ENCODE measurements around the gene TRIOBP.
A peak's percentile ranks its signal among the peaks of the same experiment; 100 is the strongest.

The TRIOBP gene

DNA sequence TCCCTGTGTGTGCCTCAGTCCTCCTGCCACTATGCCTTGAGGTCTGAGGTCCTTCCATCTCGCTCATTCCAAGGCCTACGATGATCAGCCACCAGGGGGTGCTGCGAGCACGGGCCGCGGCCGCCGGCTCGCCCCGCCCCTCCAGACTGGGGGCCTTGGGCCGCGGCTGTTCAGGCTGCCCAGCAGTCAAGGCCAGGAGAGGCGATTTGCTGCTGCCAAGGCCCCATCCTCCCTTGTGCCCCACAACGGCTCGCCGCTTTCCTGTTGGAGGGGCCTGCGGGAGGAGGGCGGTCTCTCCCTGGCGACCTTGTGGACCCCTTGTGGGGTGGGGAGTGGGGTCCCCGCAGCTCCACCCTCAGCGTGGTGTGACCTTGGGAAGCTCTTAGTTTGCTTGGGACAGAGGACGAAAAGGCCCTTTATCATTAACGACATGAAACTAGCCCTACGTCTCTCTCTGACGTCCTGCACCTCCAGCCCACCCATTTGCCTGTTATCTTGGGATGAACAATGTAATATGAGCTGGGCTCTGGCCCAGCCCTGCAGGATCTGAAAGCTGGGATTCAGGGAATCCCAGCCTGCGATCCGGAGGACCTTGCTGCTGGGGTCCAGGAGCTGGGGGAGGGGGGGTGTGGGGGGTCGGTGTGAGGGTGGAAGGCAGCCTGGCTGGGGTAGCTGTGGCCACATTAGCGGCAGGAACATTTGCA lies 121.0 kb downstream of the TRIOBP start:
- H3K9me3 ChIP-seq (ENCODE audit: insufficient read depth, low read length) = no peaks in the 10 kb centered on the region
- no peaks in the 10 kb centered on the region for H3K27me3 ChIP-seq (ENCODE audit: low read depth, low read length)
- H2AFZ ChIP-seq (ENCODE audit: low read depth, low read length) = peak overlapping the region; percentile 58; the same call in 1 of the 2 replicates
- H4K20me1 ChIP-seq (ENCODE audit: insufficient read depth, low read length) = no peaks in the 10 kb centered on the region
- peaks cover 4% of the 10 kb centered on the region; the same call in 1 of the 2 replicates for H3K4me1 ChIP-seq (ENCODE audit: low read length)
- no peak overlapping the region for H3K27ac ChIP-seq (ENCODE audit: low read length)
- peak overlapping the region; percentile 54; the same call in 1 of the 2 replicates for H3K9ac ChIP-seq (ENCODE audit: low read length)
- H3K4me2 ChIP-seq (ENCODE audit: low read length) = peak overlapping the region; percentile 84
- H3K36me3 ChIP-seq (replicated peaks; ENCODE audit: low read depth, low read length) = no peaks in the 10 kb centered on the region
- H3K4me3 ChIP-seq (ENCODE audit: low read length) = peak overlapping the region; percentile 73
- TF ChIP-seq, protein P1, sequence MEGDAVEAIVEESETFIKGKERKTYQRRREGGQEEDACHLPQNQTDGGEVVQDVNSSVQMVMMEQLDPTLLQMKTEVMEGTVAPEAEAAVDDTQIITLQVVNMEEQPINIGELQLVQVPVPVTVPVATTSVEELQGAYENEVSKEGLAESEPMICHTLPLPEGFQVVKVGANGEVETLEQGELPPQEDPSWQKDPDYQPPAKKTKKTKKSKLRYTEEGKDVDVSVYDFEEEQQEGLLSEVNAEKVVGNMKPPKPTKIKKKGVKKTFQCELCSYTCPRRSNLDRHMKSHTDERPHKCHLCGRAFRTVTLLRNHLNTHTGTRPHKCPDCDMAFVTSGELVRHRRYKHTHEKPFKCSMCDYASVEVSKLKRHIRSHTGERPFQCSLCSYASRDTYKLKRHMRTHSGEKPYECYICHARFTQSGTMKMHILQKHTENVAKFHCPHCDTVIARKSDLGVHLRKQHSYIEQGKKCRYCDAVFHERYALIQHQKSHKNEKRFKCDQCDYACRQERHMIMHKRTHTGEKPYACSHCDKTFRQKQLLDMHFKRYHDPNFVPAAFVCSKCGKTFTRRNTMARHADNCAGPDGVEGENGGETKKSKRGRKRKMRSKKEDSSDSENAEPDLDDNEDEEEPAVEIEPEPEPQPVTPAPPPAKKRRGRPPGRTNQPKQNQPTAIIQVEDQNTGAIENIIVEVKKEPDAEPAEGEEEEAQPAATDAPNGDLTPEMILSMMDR (IDR thresholded peaks at IDR 0.05; ENCODE audit: low read depth, low read length) = peak; percentile 91
- no peak for TF ChIP-seq EZH2phosphoT487 (IDR thresholded peaks at IDR 0.05; ENCODE audit: low read depth)
- no peaks in the 10 kb centered on the region for H3K79me2 ChIP-seq (ENCODE audit: low read length)

DNA sequence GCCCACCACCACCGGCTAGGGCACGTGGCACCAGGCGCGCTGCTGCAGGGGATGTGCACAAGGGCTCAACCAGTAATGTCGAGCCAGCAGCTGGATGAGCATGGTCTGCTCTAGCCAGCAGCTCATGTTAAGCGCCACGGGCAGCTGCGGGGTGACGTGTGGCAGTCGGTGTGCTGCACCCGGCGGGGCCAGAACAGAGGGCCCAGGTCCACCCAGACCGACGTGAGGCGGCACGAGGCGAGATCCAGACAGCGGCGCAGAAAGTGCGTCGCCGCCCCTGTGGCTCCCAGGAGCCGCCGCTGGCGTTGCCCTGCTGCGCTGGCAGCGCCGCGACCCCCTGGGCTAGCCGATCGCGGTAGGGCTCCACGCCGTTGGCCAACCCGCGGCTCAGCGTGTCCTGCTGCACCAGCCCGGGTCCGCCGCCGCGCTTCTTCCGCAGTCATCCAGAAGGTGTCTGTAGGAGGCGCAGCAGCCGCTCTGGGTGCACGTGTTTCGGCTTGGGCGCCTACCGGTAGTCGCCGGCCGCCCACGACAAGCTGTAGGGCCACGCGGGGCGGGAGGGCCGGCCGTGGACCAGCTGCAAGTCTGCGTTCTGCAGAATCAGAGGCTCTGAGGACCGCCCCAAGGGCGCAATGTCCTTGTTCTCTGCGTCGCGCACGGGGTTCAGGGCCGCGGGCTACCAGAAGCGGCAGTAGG lies 121.7 kb downstream of the TRIOBP start:
- Histone ChIP-seq H3K4me1 (ENCODE audit: low read length) (peaks cover 4% of the 10 kb centered on the region; the same call in 1 of the 2 replicates), H3K27me3 (ENCODE audit: low read depth, low read length) (no peaks in the 10 kb centered on the region), H3K27ac (ENCODE audit: low read length) (no peak overlapping the region), H3K79me2 (ENCODE audit: low read length) (no peaks in the 10 kb centered on the region), H3K4me3 (ENCODE audit: low read length) (no peak overlapping the region), H3K4me2 (ENCODE audit: low read length) (no peak overlapping the region), H3K36me3 (replicated peaks; ENCODE audit: low read depth, low read length) (no peaks in the 10 kb centered on the region), H3K9me3 (ENCODE audit: insufficient read depth, low read length) (no peaks in the 10 kb centered on the region), H3K9ac (ENCODE audit: low read length) (no peak overlapping the region), H2AFZ (ENCODE audit: low read depth, low read length) (no peak overlapping the region), H4K20me1 (ENCODE audit: insufficient read depth, low read length) (no peaks in the 10 kb centered on the region)
- TF ChIP-seq EZH2phosphoT487 (IDR thresholded peaks at IDR 0.05; ENCODE audit: low read depth) = no peak
- TF ChIP-seq, protein P1 (IDR thresholded peaks at IDR 0.05; ENCODE audit: low read depth, low read length) = no peak

DNA sequence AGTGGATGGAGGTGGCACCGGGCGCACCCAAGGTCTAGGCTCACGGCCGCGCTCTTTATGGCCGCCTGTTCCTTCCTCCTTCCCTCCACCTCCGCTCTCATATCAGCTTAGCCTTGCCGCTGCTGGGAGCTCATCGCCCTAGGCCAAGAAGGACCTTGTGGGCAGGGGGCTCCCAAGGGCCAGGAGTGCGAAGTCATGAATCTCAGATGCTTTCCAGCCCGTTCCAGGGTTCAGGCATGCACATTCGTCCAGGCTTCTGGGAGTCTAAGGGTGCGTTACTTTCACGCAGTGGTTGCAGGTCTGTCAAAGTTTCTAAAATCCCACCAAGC lies 122.2 kb downstream of the TRIOBP start:
- TF ChIP-seq, protein P1 (IDR thresholded peaks at IDR 0.05; ENCODE audit: low read depth, low read length) = no peak
- TF ChIP-seq EZH2phosphoT487 (IDR thresholded peaks at IDR 0.05; ENCODE audit: low read depth) = no peak
- Histone ChIP-seq H3K79me2 (ENCODE audit: low read length) (no peaks in the 10 kb centered on the region), H4K20me1 (ENCODE audit: insufficient read depth, low read length) (no peaks in the 10 kb centered on the region), H3K27me3 (ENCODE audit: low read depth, low read length) (no peaks in the 10 kb centered on the region), H2AFZ (ENCODE audit: low read depth, low read length) (no peak overlapping the region), H3K9me3 (ENCODE audit: insufficient read depth, low read length) (no peaks in the 10 kb centered on the region), H3K4me2 (ENCODE audit: low read length) (no peak overlapping the region), H3K4me3 (ENCODE audit: low read length) (no peak overlapping the region), H3K36me3 (replicated peaks; ENCODE audit: low read depth, low read length) (no peaks in the 10 kb centered on the region), H3K4me1 (ENCODE audit: low read length) (peaks cover 4% of the 10 kb centered on the region; the same call in 1 of the 2 replicates), H3K27ac (ENCODE audit: low read length) (no peak overlapping the region), H3K9ac (ENCODE audit: low read length) (no peak overlapping the region)

DNA sequence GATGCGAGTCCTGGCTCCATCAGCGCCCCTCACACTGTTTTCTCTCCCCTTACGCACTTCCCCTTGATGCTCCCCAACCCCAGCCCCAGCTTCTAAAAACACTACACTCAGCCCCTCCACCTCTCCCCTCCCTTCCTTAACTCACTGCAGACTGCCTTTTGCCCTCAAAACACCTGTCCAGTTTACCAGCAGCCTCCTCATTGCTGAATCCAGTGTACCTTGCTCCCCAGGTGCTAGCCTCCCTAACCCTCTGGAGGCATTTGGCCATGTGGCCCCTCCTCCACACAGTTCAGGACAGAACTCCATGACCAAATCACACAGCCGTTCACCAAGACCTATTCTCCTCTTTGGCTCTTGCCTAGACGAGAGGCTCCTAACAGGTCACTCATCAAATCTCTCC lies 123.5 kb downstream of the TRIOBP start:
- Histone ChIP-seq H3K4me1 (ENCODE audit: low read length) (peaks cover 4% of the 10 kb centered on the region; the same call in 1 of the 2 replicates), H3K9me3 (ENCODE audit: insufficient read depth, low read length) (no peaks in the 10 kb centered on the region), H3K27me3 (ENCODE audit: low read depth, low read length) (no peaks in the 10 kb centered on the region), H3K4me2 (ENCODE audit: low read length) (no peak overlapping the region), H3K79me2 (ENCODE audit: low read length) (no peaks in the 10 kb centered on the region), H2AFZ (ENCODE audit: low read depth, low read length) (no peak overlapping the region), H3K9ac (ENCODE audit: low read length) (no peak overlapping the region), H3K36me3 (replicated peaks; ENCODE audit: low read depth, low read length) (no peaks in the 10 kb centered on the region), H4K20me1 (ENCODE audit: insufficient read depth, low read length) (no peaks in the 10 kb centered on the region), H3K27ac (ENCODE audit: low read length) (no peak overlapping the region), H3K4me3 (ENCODE audit: low read length) (no peak overlapping the region)
- TF ChIP-seq, protein P1 (IDR thresholded peaks at IDR 0.05; ENCODE audit: low read depth, low read length) = no peak
- no peak for TF ChIP-seq EZH2phosphoT487 (IDR thresholded peaks at IDR 0.05; ENCODE audit: low read depth)
